ENCODE data around the gene LTBP4.
A peak's percentile ranks its signal among the peaks of the same experiment; 100 is the strongest.
"Not testable (repeated sequence)": the region's sequence is repeated elsewhere in the genome, so short reads cannot be mapped to it uniquely, and the experiment has no call there.

LTBP4 gene

DNA sequence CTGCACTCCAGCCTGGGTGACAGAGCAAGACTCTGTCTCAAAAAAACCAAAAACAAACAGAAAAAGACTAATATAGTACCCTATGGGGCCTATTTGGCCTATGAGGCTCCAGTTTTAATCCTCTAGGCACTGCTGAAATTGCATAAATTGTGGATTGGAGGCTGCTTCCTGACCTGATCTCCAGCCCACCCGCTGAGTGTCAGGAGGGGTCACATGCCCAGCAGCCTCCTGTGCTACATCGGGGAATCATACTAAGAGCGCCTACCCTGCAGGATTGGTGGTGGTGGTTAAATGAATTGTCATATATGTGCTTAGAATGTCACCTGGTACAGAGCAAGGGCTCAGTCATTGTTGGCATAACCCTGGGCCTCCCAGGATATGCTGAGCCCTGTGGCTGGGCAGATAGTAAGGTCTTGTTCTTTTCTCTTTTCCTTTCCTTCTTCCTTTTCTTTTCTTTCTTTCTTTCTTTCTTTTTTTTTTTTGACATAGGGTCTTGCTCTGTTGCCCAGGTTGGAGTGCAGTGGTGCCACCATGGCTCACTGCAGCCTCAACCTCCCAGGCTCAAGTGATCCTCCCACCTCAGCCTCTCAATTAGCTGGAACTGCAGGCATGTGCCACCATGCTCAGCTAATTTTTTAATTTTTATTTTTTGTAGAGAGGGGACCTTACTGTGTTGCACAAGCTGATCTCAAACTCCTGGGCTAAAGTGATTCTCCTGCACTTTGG, 31.3 kb downstream of the LTBP4 start:
- DNase-seq, result no peak

DNA sequence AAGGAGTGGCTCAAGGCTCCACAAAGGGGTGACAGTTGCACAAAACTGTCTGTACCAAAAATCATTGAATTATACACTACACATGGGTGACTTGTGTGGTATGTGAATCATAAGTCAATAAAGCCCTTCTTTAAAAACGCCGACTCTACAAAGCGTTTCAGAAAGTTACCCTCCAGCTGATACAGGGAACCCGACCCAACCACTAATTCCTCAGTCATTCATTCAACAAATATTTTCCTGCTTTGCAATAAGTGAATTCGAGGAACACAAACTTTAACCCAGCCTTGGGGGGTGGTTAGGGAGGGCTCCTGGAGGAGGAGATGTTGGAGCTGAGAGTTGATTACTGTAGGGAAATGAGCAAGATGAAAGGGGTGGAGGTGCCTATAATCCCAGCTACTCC, 32.0 kb downstream of the LTBP4 start:
- DNase-seq, result no peak

DNA sequence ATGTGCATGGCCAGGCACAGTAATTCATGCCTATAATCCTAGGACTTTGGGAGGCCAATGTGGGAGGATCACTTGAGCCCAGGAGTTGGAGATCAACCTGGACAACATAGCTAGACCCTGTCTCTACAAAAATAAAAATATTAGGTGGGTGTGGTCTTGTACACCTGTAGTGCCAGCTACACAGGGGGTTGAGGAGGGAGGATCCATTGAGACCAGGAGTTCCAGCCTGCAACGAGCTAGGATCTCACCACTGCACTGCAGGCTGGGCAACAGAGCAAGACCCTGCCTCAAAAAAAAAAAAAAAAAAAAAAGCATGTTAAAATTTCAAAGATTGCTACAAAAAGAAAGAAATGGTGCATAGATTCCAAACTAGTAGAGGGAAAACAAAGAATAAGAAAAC, 37.2 kb downstream of the LTBP4 start:
- no peak for DNase-seq

GRCh38 chr19:40639638-40639982, 38.4 kb downstream of the LTBP4 start:
- DNase-seq, result no peak

- DNase-seq, result no peak
Observed at GRCh38 chr19:40640744-40641143, 39.6 kb downstream of the LTBP4 start.

DNA sequence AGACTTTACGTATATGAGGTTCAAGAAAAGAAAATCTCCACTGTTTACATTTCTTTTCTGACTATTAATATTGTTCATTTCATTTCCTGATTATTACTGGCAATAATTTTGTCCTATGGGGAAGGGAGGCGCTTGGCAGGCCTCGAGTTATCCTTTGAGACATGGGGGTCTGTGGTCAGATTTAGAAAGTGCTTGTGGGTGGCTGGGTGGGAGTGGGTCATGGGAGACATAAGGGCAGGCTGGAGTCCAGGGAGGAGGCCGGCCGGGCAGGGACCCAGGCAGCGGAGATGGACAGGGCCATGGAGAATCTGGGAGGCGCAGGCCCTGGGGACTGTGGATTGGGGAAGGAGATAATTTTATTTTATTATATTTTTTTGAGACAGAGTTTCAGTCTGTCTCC, 40.1 kb downstream of the LTBP4 start:
- DNase-seq, result no peak

- DNase-seq, result no peak
Observed at GRCh38 chr19:40642051-40642706, 41.0 kb downstream of the LTBP4 start.

GRCh38 chr19:40642757-40643305, 41.7 kb downstream of the LTBP4 start:
- DNase-seq, result no peak

DNA sequence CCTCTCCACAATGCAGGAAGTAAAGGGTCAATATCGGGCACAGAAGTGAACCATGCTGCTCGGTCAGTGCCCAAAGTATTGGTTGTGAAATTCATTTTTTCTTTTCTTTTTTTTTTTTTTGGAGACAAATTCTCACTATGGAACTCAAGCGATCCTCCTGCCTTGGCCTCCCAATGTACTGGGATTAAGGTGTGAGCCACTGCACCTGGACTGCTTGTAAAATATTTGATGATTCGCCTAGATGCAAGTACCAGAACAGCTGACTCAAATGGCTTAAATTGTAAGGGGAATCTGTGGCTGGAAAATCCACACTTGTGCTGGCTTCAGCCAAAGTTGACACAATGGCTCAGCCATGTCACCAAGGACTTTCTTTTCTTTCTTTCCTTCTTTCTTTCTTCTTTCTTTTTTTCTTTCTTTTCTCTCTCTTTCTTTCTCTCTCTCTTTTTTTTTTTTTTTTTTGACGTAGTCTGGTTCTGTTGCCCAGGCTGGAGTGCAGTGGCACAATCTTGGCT, 45.6 kb downstream of the LTBP4 start:
- DNase-seq, result no peak

DNA sequence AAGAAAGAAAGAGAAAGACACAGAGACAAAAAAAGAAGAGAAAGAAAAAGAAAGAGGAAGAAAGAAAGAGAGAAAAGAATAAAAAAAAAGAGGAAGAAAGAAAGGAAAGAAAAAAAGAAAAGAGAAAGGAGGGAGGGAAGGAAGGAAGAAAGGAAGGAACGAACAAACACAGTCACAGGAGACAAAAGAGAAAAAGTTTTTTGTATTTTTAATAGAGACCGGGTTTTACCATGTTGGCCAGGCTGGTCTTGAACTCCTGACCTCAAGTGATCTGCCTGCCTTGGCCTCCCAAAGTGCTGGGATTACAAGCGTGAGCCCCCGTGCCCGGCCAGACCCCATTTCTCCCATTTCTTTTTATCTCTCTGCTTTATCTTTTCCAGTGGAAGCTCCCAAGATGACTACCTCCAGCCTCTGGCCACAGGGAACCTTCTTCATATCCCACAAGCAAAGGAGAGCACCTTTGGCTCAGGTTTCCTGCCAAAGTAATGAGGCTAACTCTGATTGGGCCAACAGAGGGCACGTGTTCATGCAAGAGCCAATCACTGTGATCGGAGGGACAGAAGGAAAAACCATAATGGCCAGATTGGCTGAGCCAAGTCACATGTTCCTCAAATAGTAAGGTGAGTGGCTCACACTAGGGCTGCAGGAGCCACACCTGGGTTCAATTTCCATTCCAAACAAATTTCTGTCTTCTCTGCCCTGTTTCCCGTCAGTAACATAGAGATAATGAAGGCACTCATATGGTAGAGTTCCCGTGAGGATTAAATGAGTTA, 48.9 kb downstream of the LTBP4 start:
- DNase-seq, result not testable (repeated sequence)

DNA sequence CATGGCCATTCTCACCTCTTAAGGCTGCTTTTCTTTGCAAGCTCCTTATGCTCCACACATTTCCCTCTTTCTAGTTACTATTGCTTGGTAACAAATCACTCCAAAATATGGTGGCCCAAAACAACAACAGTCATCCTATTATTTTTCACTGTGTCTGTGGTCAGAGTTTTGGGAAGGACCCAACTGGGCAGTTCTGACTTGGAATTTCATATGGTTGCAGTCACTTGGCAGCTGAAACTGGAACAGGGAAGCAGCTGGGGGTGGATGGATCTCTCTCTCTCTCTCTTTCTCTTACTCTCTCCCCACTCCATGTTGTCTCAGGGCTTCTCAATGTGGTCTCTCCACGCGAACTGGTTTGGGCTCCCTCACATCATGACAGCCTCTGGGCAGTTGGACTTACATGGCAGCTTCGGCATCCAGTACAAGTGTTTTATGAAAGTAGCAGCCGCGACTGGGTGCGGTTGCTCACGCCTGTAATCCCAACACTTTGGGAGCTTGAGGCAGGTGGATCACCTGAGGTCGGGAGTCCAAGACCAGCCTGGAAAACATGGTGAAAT, 49.7 kb downstream of the LTBP4 start:
- DNase-seq, result no peak

- not testable (repeated sequence) for DNase-seq
Observed at GRCh38 chr19:40652303-40652702, 51.1 kb downstream of the LTBP4 start.

GRCh38 chr19:40655684-40656083, 54.5 kb downstream of the LTBP4 start:
- DNase-seq, result not testable (repeated sequence)

DNA sequence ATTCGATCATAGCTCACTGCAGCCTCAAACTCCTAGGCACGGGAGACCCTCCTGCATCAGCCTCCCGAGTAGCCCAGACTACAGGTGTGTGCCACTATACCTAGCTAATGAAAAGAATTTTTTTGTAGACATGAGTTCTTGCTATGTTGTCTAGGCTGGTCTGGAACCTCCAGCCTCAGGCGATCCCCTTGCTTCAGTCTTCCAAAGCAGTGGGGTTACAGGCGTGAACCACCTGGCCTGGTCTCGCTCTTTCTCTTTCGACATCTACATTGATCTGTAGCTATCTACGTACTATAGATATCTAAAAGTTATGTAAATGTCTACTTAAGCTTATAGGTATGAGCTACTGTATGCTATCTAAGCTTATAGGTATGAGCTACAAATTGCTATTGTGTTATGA, 56.9 kb downstream of the LTBP4 start:
- no peak for DNase-seq

DNA sequence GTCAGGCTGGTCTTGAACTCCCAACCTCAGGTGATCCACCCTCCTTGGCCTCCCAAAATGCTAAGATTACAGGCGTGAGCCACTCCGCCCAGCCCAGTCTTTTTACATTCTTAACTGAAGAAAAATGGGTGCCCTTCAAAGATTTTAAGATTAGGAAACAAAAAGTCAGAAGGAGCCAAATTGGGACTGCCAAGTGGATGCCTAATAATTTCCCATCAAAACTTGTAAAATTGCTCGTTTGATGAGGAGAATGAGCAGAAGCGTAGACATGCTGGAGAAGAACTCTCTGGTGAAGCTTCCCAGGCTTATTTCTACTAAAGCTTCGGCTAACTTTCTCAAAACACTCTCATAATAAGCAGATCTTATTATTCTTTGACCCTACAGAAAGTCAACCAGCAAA, 57.9 kb downstream of the LTBP4 start:
- no peak for DNase-seq

DNA sequence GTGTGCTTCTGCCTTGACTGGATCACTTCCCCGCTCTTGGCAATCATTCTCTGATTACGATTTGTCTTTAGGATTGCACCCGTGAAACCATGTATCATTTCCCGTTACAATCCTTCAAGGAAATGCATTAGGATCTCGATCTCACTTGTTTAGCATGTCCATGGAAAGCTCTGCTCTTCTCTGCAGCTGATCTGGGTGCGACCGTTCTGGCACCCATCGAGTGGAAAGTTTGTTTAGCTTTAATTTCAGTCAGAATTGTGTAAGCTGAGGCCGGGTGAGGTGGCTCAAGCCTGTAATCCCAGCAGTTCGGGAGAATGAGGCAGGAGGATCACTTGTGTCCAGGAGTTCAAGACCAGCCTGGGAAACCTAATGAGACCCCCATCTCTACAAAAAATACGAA, 58.4 kb downstream of the LTBP4 start:
- DNase-seq, result no peak

DNA sequence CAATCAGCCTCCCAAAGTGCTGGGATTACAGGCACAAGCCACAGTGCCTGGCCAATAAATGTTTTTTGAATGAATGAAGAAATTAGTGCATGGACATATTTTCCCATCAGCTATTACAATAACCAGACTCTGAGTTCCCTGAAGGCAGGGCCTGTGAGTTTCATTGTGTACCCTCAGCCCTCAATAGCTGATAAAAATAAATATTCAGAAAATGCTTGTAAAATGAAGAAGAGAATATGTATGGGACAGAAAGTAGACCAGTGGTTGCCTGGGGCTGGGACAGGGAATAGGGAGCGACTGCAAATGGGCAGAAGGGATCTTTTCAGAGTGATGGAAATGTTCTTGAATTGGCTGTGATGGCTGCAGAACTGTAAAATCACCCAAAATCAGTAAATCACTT, 60.4 kb downstream of the LTBP4 start:
- DNase-seq, result no peak

GRCh38 chr19:40662925-40663694, 61.9 kb downstream of the LTBP4 start:
- peak; percentile 50 to 71 for DNase-seq

GRCh38 chr19:40663695-40664692, 62.8 kb downstream of the LTBP4 start:
- DNase-seq, result no peak

GRCh38 chr19:40666803-40667438, 65.8 kb downstream of the LTBP4 start:
- DNase-seq, result no peak

DNA sequence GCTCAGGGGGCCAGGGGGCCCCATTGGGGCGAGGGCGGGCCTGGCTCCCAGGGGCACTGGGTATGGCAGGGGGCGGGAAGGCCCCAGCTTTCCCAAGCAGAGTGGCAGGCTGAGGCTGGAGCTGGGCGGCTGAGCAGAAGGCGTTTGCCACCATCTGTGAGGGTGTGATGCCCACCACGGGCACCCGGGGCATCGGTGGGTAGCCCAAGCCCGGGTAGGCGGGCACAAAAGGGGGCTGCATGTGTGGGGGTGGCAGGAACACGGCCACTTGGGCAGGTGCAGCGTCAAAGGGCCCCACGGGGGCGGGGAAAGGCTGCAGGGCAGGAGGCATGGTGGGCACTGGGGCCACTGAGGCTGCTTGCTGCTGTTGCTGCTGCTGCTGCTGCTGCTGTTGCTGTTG, 66.4 kb downstream of the LTBP4 start:
- DNase-seq, result no peak
